Uterus (tissue), 4 donors: Measurements from ENCODE around the gene CLEC14A. TPM values are rescaled to one million over a fixed set of nuclear protein-coding genes. Genes with fewer than 3 reads are reported as not detected.

Experiments
- DNase-seq, 2 donors: peaks; one replicate each; pipeline ENCODE4 v3.0.0-alpha.2; 2019 to 2020
- H3K27ac ChIP-seq, 2 donors: fragments of 200-600 bp; sonication (generic); 1 replicate in 1 of 2; 2 replicates in 1 of 2; pipeline ENCODE4 v1.5.1; 2016 to 2018
- H3K27me3 ChIP-seq, 2 donors: fragments of 200-600 bp; sonication (generic); one replicate each; pipeline ENCODE4 v1.5.1; 2018 to 2019; ENCODE audit warnings: control low read depth in 1 of 2
- H3K36me3 ChIP-seq, 2 donors: fragments of 200-600 bp; sonication (generic); one replicate each; pipeline ENCODE4 v1.5.1; 2019; ENCODE audit warnings: control low read depth in 1 of 2
- H3K4me1 ChIP-seq, 2 donors: fragments of 200-600 bp; sonication (generic); one replicate each; pipeline ENCODE4 v1.5.1; 2018 to 2019; ENCODE audit warnings: control low read depth in 1 of 2
- H3K4me3 ChIP-seq, 2 donors: fragments of 200-600 bp; sonication (generic); 1 replicate in 1 of 2; 2 replicates in 1 of 2; pipeline ENCODE4 v1.5.1; 2018 to 2019; ENCODE audit warnings: mild to moderate bottlenecking in 1 of 2
- H3K9me3 ChIP-seq, 2 donors: fragments of 200-600 bp; sonication (generic); one replicate each; pipeline ENCODE4 v1.5.1; 2019; ENCODE audit warnings: control low read depth in 1 of 2
- CTCF ChIP-seq, 4 experiments: fragments of 200-600 bp in 2 of 4; fragments of 450-650 bp in 2 of 4; sonication (generic) in 2 of 4; IDR thresholded peaks; one replicate each; pipeline ENCODE4 v1.5.1; 2016 to 2019; ENCODE audit warnings: antibody characterized with exemption in 4 of 4, mild to moderate bottlenecking in 2 of 4, moderate library complexity in 1 of 4
- POLR2A ChIP-seq, 2 donors: fragments of 450-650 bp; IDR thresholded peaks; one replicate each; pipeline ENCODE4 v1.6.1; 2016; ENCODE audit warnings: antibody characterized with exemption in 2 of 2, mild to moderate bottlenecking in 1 of 2, moderate library complexity in 1 of 2
- intact Hi-C: fragments of 100-400 bp; cut with DNase I; formaldehyde crosslinking; loops from one replicate; pipeline ENCODE4 v1.15.1; 2023; ENCODE audit warnings: low total_unique reads
- total RNA-seq, 4 donors: library from RNA; depleted of rRNA in 3 of 4; stranded (reverse); fragments of >200 nt in 3 of 4; gene quantifications; one replicate each; pipeline versions ENCODE4 v1.1.0 to v1.2.4, GENCODE V29; 2014 to 2023
- donor health status: DM: yes; HTN: yes; CAD: no.

CLEC14A gene
- total RNA-seq, 4 donors from 2014 or later = 39.7 to 161 (median 64.5) TPM

- intact Hi-C loops = no loop called here
- Histone ChIP-seq H3K27ac (no peak overlapping the region), H3K36me3 (no peaks in the 10 kb centered on the region), H3K27me3 (no peaks in the 10 kb centered on the region), H3K9me3 (no peaks in the 10 kb centered on the region), H3K4me1 (no peaks in the 10 kb centered on the region), H3K4me3 (no peak overlapping the region)
- TF ChIP-seq CTCF (IDR thresholded peaks at IDR 0.05) (no peak), POLR2A (IDR thresholded peaks at IDR 0.05) (no peak)
- DNase-seq = no peak
Measured at GRCh38 chr14:38238332-38238731, 17.6 kb downstream of the CLEC14A start.

DNA sequence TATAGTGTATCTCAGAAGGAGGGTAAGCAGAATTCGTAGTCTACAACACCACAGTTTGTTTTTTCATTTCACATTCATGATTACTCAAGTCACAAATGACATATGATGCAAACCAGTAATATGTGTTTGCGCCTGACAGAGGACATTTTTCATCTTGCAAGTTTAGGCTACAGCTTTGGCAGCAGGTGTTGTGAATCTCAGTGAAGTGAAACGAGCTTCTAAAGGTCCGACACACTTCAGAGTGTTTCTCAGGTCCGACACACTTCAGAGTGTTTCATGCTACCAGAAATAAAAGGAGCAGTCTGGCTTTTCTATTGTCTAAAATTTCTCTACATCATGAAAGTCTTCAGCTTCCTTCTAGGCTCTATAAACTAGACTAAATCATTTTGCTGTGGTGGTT lies 22.7 kb downstream of the CLEC14A start:
- Histone ChIP-seq H3K9me3 (no peaks in the 10 kb centered on the region), H3K27me3 (no peaks in the 10 kb centered on the region), H3K4me1 (no peaks in the 10 kb centered on the region), H3K4me3 (no peak overlapping the region), H3K36me3 (no peaks in the 10 kb centered on the region), H3K27ac (no peak overlapping the region)
- no peak for DNase-seq
- TF ChIP-seq CTCF (IDR thresholded peaks at IDR 0.05) = no peak
- no peak for TF ChIP-seq POLR2A (IDR thresholded peaks at IDR 0.05)
- intact Hi-C loops = no loop called here

GRCh38 chr14:38226366-38226765 lies 29.5 kb downstream of the CLEC14A start:
- TF ChIP-seq POLR2A (IDR thresholded peaks at IDR 0.05) (no peak), CTCF (IDR thresholded peaks at IDR 0.05) (no peak)
- intact Hi-C loops = no loop called here
- H3K27ac ChIP-seq = no peak overlapping the region
- no peaks in the 10 kb centered on the region for H3K4me1 ChIP-seq
- no peak overlapping the region for H3K4me3 ChIP-seq
- no peaks in the 10 kb centered on the region for H3K36me3 ChIP-seq
- no peak for DNase-seq
- no peaks in the 10 kb centered on the region for H3K27me3 ChIP-seq
- no peaks in the 10 kb centered on the region for H3K9me3 ChIP-seq

- Histone ChIP-seq H3K36me3 (no peaks in the 10 kb centered on the region), H3K4me1 (no peaks in the 10 kb centered on the region), H3K4me3 (no peak overlapping the region), H3K27ac (no peak overlapping the region), H3K27me3 (no peaks in the 10 kb centered on the region), H3K9me3 (no peaks in the 10 kb centered on the region)
- no peak for TF ChIP-seq POLR2A (IDR thresholded peaks at IDR 0.05)
- no peak for TF ChIP-seq CTCF (IDR thresholded peaks at IDR 0.05)
- DNase-seq = no peak
- intact Hi-C loops = no loop called here
Measured at GRCh38 chr14:38225946-38226345, 29.9 kb downstream of the CLEC14A start.

- no peak for DNase-seq
- intact Hi-C loops = no loop called here
- TF ChIP-seq POLR2A (IDR thresholded peaks at IDR 0.05) (no peak), CTCF (IDR thresholded peaks at IDR 0.05) (no peak)
- Histone ChIP-seq H3K27ac (no peak overlapping the region), H3K36me3 (no peaks in the 10 kb centered on the region), H3K27me3 (no peaks in the 10 kb centered on the region), H3K9me3 (no peaks in the 10 kb centered on the region), H3K4me1 (no peaks in the 10 kb centered on the region), H3K4me3 (no peak overlapping the region)
Measured at GRCh38 chr14:38224338-38224737, 31.6 kb downstream of the CLEC14A start.
